Measurements from ENCODE around the gene KLHL17. TPM values are rescaled to one million over a fixed set of nuclear protein-coding genes. Genes with fewer than 3 reads are reported as not detected.

KLHL17 gene
- total RNA-seq, 2 donors from 2014 or later: 4.2 to 15.3 TPM

DNA sequence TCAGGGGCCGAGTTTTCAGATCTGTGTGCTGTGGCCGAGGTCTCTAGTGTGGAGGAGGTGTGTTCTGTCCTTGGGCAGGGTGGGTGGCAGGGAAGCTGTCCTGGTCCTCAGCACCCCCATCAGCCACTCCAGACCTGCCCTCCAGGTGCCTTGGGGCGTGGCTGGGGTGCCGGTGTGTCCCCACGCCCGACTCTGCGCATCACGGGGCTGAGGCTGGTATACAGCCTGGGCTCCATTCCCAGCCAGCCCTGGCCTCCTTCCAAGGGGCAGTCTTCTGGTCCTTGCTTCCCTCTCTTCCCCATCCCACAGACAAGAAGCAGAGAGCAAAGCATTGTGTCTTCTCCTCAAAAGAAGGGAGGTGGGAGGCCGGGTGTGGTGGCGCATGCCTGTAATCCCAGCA is 32.6 kb upstream of the KLHL17 start:
- no peak for ATAC-seq (ENCODE audit: insufficient number of reproducible peaks, low FRiP score, low read depth)
- H3K27me3 ChIP-seq (replicated peaks; ENCODE audit: insufficient read depth): no peaks in the 10 kb centered on the region
- no peaks in the 10 kb centered on the region for H3K9me3 ChIP-seq
- no peak overlapping the region for H3K4me3 ChIP-seq
- H3K36me3 ChIP-seq: no peaks in the 10 kb centered on the region
- peaks cover 5 to 28% of the 10 kb centered on the region in 2 donors for H3K4me1 ChIP-seq (ENCODE audit: control insufficient read depth in 1 of 2, low read depth in 2 of 2)
- TF ChIP-seq CTCF (IDR thresholded peaks at IDR 0.05): no peak
- no peak for DNase-seq (ENCODE audit: low spot score)
- no peak overlapping the region for H3K27ac ChIP-seq

DNA sequence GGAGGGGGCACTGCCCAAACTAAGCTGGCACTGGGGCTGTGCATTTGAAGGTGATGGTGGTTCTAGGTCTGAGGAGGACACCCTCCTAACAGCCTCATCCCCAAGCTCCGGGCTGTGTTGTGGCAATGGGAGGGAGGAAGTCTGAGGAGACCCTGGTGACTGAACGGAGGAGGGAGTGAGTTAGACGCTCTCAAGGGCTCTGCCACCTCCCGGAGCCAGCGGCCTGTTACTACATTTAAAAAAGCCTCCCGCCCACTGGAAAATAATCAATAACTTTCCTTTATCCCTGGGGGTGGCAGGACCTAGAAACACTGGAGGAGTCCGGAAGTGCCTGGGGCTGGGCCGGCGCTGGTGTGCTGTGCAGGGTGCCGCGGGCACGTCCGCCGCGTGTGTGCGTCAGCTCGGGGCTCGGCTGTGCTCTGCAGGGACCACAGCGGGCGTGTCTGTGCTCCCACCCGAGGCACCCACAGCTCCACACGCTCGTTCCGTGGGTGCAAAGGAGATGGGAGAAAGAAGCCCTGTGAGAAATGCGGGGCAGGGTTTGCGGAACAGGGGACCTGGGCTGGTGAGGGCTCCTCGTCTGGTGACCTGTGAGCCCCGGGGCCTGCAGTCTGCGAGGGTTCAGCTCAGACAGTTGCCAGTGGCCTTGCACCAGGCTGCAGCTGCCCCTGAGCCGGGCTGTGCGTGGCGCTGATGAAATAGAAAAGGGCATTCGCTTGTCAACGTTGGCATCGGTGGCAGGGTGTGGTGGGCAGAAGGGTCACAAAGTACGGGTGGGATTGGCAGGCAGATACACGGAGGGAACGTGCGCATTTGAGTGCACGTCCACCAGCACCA is 31.3 kb upstream of the KLHL17 start:
- no peaks in the 10 kb centered on the region for H3K27me3 ChIP-seq (replicated peaks; ENCODE audit: insufficient read depth)
- DNase-seq (ENCODE audit: low spot score): no peak
- no peaks in the 10 kb centered on the region for H3K9me3 ChIP-seq

DNA sequence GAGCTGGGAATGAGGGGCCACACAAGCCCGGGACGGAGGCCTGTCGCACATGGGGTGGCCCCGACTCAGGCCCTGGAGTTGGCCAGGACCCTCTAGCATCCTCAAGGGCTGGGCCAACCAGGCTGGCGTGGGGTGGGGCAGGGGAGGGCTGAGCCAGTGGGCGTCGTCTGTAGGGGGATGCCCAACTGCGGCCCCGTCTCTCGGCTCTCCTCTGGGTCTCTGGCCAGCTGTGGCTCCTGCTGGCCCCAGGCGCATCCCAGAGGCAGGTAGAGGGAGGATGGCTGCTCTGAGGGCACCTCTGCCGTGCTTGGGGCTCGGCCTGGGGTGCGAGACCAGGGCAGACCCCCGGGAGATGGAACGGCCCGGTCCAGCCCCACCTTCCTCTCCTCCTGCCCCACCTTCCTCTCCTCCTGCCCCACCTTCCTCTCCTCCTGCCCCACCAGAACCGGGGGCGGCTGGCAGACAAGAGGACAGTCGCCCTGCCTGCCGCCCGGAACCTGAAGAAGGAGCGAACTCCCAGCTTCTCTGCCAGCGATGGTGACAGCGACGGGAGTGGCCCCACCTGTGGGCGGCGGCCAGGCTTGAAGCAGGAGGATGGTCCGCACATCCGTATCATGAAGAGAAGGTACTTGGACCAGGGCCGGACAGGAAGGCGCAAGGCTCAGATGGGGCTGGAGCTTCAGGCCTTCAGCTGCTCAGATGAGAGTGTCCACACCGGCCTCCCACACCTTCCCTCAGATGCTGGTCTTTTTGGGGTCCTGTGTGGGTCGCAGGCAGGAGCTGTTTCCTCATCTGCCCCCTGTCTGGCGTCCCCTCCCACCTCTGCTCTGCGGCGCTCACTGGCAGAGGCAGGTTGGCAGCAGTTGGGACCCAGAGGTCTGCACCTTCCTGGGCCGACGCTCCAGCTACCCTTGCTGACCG is 30.4 kb upstream of the KLHL17 start:
- no peaks in the 10 kb centered on the region for H3K36me3 ChIP-seq
- ATAC-seq (ENCODE audit: insufficient number of reproducible peaks, low FRiP score, low read depth) (no peak), DNase-seq (ENCODE audit: low spot score) (no peak)
- no peaks in the 10 kb centered on the region for H3K9me3 ChIP-seq
- no peak overlapping the region for H3K27ac ChIP-seq
- peaks cover 0 to 12% of the 10 kb centered on the region in 2 donors for H3K4me1 ChIP-seq (ENCODE audit: control insufficient read depth in 1 of 2, low read depth in 2 of 2)
- TF ChIP-seq CTCF (IDR thresholded peaks at IDR 0.05): no peak
- H3K27me3 ChIP-seq (replicated peaks; ENCODE audit: insufficient read depth): no peaks in the 10 kb centered on the region
- H3K4me3 ChIP-seq: no peak overlapping the region

More for the DNA sequence above, 31.3 kb upstream of the KLHL17 start:
- Histone ChIP-seq H3K27ac (no peak overlapping the region), H3K4me1 (ENCODE audit: control insufficient read depth in 1 of 2, low read depth in 2 of 2) (peaks cover 0 to 20% of the 10 kb centered on the region in 2 donors), H3K36me3 (no peaks in the 10 kb centered on the region), H3K4me3 (no peak overlapping the region)
- no peak for ATAC-seq (ENCODE audit: insufficient number of reproducible peaks, low FRiP score, low read depth)
- TF ChIP-seq CTCF (IDR thresholded peaks at IDR 0.05): no peak

GRCh38 chr1:930633-931138 is 29.7 kb upstream of the KLHL17 start:
- TF ChIP-seq CTCF (IDR thresholded peaks at IDR 0.05): no peak
- H3K27me3 ChIP-seq (replicated peaks; ENCODE audit: insufficient read depth): no peaks in the 10 kb centered on the region

More at GRCh38 chr1:930633-931138, 29.7 kb upstream of the KLHL17 start:
- Histone ChIP-seq H3K9me3 (no peaks in the 10 kb centered on the region), H3K27ac (no peak overlapping the region), H3K36me3 (no peaks in the 10 kb centered on the region), H3K4me1 (ENCODE audit: control insufficient read depth in 1 of 2, low read depth in 2 of 2) (peaks cover 0 to 5% of the 10 kb centered on the region in 2 donors), H3K4me3 (no peak overlapping the region)
- ATAC-seq (ENCODE audit: insufficient number of reproducible peaks, low FRiP score, low read depth) (no peak), DNase-seq (ENCODE audit: low spot score) (no peak)
